Smooth muscle cell (in vitro differentiated cells): Measurements from ENCODE around the gene RPL18A. TPM values are rescaled to one million over a fixed set of nuclear protein-coding genes. Genes with fewer than 3 reads are reported as not detected.

Source experiments
- DNase-seq: peaks from one replicate; lab custom pipeline; 2025; ENCODE audit not compliant: unreplicated experiment; lab: John Stamatoyannopoulos, UW
- H2AFZ ChIP-seq: fragments of 200-600 bp; sonication (generic); 2 replicates; pipeline ENCODE4 v1.6.0; 2016; ENCODE audit warnings: antibody characterized with exemption, low read depth, mild to moderate bottlenecking
- H3F3A ChIP-seq: fragments of 200-600 bp; sonication (generic); 2 replicates; pipeline ENCODE4 v1.6.0; 2017; ENCODE audit warnings: antibody characterized with exemption, low read depth
- H3K27ac ChIP-seq: fragments of 200-600 bp; sonication (generic); 2 replicates; pipeline ENCODE4 v1.5.1; 2016; ENCODE audit warnings: low read depth, mild to moderate bottlenecking
- H3K27me3 ChIP-seq: fragments of 200-600 bp; sonication (generic); 2 replicates; pipeline ENCODE4 v1.6.1; 2016; ENCODE audit warnings: low read depth, mild to moderate bottlenecking
- H3K36me3 ChIP-seq: fragments of 200-600 bp; sonication (generic); 2 replicates; pipeline ENCODE4 v1.5.1; 2016; ENCODE audit warnings: low read depth
- H3K4me1 ChIP-seq: fragments of 200-600 bp; sonication (generic); 2 replicates; pipeline ENCODE4 v1.5.1; 2016; ENCODE audit warnings: low read depth
- H3K4me2 ChIP-seq: fragments of 200-600 bp; sonication (generic); 2 replicates; pipeline ENCODE4 v1.6.0; 2016; ENCODE audit warnings: mild to moderate bottlenecking
- H3K4me3 ChIP-seq: fragments of 200-600 bp; sonication (generic); 2 replicates; pipeline ENCODE4 v1.5.1; 2016; ENCODE audit warnings: mild to moderate bottlenecking
- H3K79me2 ChIP-seq: fragments of 200-600 bp; sonication (generic); 2 replicates; pipeline ENCODE4 v1.6.0; 2016; ENCODE audit warnings: low read depth, mild to moderate bottlenecking
- H3K9ac ChIP-seq: fragments of 200-600 bp; sonication (generic); 2 replicates; pipeline ENCODE4 v1.6.0; 2016; ENCODE audit warnings: low read depth
- H3K9me3 ChIP-seq: fragments of 200-600 bp; sonication (generic); replicated peaks from 2 replicates; pipeline ENCODE4 v1.5.1; 2016; ENCODE audit warnings: low read depth
- H4K20me1 ChIP-seq: fragments of 200-600 bp; sonication (generic); 2 replicates; pipeline ENCODE4 v1.6.0; 2016; ENCODE audit warnings: low read depth
- WGBS: methylation state at CpG from one replicate; pipeline ENCODE4 v1.1.7; 2016; ENCODE audit warnings: low lambda C conversion rate; 5-methylcytosine and 5-hydroxymethylcytosine counted together
- polyA plus RNA-seq: library from polyadenylated mRNA; unstranded; fragments of >200 nt; fragmentation: Nextera tagmentation; extraction: Ambion mirVana; gene quantifications from 2 replicates; pipeline ENCODE4 v1.2.1, GENCODE V29; 2016
- total RNA-seq: library from RNA; depleted of rRNA; stranded (reverse); fragments of >200 nt; gene quantifications from 2 replicates; pipeline ENCODE4 v1.2.3, GENCODE V29; 2014
- TF ChIP-seq, protein P1 (sequence below): fragments of 200-600 bp; sonication (generic); IDR thresholded peaks from 2 replicates; pipeline ENCODE4 v1.5.1; 2017; ENCODE audit warnings: borderline replicate concordance, mild to moderate bottlenecking, antibody characterized with exemption; ENCODE audit not compliant: insufficient read depth, poor library complexity, severe bottlenecking

RPL18A gene
- total and polyA plus RNA-seq, 2 experiments from 2014 or later = 867 to 1,267 TPM

DNA sequence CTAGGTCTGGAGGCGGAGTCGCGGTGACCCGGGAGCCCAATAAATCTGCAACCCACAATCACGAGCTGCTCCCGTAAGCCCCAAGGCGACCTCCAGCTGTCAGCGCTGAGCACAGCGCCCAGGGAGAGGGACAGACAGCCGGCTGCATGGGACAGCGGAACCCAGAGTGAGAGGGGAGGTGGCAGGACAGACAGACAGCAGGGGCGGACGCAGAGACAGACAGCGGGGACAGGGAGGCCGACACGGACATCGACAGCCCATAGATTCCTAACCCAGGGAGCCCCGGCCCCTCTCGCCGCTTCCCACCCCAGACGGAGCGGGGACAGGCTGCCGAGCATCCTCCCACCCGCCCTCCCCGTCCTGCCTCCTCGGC lies 12.2 kb downstream of the RPL18A start, which contains the start of gene SLC5A5:
SLC5A5 (plus strand) TSS at position 68 of the 373 bp plus-strand sequence. CDS start 375 bp downstream, outside the sequence.
- no peak for DNase-seq
- H3K4me2 ChIP-seq = no peak within 1 kb of the TSS
- no peaks in the 10 kb centered on the region for H3K9me3 ChIP-seq
- no peak within 1 kb of the TSS for H3K27ac ChIP-seq
- H3K4me3 ChIP-seq = no peak within 1 kb of the TSS
- TF ChIP-seq, protein P1, sequence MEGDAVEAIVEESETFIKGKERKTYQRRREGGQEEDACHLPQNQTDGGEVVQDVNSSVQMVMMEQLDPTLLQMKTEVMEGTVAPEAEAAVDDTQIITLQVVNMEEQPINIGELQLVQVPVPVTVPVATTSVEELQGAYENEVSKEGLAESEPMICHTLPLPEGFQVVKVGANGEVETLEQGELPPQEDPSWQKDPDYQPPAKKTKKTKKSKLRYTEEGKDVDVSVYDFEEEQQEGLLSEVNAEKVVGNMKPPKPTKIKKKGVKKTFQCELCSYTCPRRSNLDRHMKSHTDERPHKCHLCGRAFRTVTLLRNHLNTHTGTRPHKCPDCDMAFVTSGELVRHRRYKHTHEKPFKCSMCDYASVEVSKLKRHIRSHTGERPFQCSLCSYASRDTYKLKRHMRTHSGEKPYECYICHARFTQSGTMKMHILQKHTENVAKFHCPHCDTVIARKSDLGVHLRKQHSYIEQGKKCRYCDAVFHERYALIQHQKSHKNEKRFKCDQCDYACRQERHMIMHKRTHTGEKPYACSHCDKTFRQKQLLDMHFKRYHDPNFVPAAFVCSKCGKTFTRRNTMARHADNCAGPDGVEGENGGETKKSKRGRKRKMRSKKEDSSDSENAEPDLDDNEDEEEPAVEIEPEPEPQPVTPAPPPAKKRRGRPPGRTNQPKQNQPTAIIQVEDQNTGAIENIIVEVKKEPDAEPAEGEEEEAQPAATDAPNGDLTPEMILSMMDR = no peak
- 33% methylated on average over 22 of the region's 26 CpGs for WGBS
- peaks cover 57% of the 10 kb centered on the region for H3K27me3 ChIP-seq
- no peaks in the 10 kb centered on the region for H3K79me2 ChIP-seq
- no peaks in the 10 kb centered on the region for H4K20me1 ChIP-seq
- H3F3A ChIP-seq = no peaks in the 10 kb centered on the region
- H3K36me3 ChIP-seq = no peaks in the 10 kb centered on the region
- no peak within 1 kb of the TSS for H2AFZ ChIP-seq
- no peak within 1 kb of the TSS for H3K9ac ChIP-seq
- H3K4me1 ChIP-seq = no peaks in the 10 kb centered on the region

DNA sequence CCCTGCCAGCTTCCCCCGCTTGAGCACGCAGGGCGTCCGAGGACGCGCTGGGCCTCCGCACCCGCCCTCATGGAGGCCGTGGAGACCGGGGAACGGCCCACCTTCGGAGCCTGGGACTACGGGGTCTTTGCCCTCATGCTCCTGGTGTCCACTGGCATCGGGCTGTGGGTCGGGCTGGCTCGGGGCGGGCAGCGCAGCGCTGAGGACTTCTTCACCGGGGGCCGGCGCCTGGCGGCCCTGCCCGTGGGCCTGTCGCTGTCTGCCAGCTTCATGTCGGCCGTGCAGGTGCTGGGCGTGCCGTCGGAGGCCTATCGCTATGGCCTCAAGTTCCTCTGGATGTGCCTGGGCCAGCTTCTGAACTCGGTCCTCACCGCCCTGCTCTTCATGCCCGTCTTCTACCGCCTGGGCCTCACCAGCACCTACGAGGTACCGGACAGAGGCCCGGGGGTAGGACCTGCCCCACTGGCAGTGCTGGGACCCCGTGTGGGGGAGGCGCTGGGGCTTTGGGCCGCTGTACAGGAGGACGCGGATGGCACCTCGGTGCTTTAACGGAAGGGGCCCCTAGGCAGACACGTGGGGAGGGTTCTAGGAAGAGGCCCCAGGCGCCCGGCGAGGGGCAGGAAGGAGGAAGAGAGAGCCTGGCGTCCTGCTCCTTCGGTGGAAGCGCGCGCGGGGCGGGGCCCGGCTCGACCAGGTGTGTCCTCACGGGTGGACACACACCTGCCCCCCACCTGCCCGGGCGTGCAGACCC lies 12.7 kb downstream of the RPL18A start:
- H3K27ac ChIP-seq = no peak overlapping the region
- TF ChIP-seq, protein P1 = no peak
- H3K4me3 ChIP-seq = no peak overlapping the region
- no peak overlapping the region for H3K4me2 ChIP-seq
- no peak overlapping the region for H3K9ac ChIP-seq
- H3K79me2 ChIP-seq = no peaks in the 10 kb centered on the region
- peaks cover 57% of the 10 kb centered on the region for H3K27me3 ChIP-seq
- H3K9me3 ChIP-seq = no peaks in the 10 kb centered on the region
- no peaks in the 10 kb centered on the region for H3K4me1 ChIP-seq
- no peaks in the 10 kb centered on the region for H4K20me1 ChIP-seq
- DNase-seq = no peak
- no peaks in the 10 kb centered on the region for H3K36me3 ChIP-seq
- WGBS = 85% methylated on average over 41 of the region's 61 CpGs
- H2AFZ ChIP-seq = no peak overlapping the region
- no peaks in the 10 kb centered on the region for H3F3A ChIP-seq

DNA sequence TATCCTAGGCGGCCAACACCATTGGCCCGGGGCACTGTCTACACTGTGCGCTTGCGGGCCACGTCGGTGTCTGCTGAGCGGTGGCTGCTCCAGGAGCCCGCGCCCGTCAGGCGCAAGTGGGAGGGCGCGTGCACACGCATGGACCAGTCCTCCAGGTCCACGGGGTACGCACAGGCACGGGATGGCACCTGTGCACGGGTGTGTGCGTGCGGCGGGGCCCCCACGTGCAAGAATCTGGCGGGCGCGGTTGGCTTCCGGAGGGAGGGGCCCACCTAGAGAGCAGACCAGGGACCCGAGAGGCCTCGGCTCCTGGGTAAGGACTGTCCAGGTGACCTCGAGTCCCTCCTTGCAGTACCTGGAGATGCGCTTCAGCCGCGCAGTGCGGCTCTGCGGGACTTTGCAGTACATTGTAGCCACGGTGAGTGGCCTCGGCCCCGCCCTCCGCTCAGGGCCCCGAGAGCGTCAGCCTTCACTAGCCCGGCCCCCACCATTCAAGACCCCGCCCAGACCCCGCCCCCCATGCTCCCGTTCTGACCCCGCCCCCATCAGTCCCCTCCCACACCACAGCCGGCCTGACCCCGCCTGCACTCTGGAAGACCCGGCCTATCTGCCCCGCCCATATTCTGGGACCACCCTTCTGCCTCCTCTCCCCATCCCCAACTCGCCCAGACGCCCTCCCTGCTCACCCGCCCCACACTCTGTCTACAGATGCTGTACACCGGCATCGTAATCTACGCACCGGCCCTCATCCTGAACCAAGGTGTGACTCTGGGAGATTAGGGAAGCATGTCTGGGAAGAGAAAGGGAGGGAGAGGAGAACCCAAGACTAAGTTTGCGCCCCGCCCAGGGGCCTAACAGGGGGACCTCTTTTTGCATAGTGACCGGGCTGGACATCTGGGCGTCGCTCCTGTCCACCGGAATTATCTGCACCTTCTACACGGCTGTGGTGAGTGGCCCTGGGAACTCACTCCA lies 14.4 kb downstream of the RPL18A start:
- peaks cover 54% of the 10 kb centered on the region for H3K27me3 ChIP-seq
- 21% methylated on average over 50 of the region's 63 CpGs for WGBS
- no peak overlapping the region for H3K9ac ChIP-seq
- H3K4me3 ChIP-seq = peak overlapping the region; percentile 13
- TF ChIP-seq, protein P1 = no peak
- no peak for DNase-seq
- H2AFZ ChIP-seq = no peak overlapping the region
- no peaks in the 10 kb centered on the region for H3K36me3 ChIP-seq
- no peaks in the 10 kb centered on the region for H3K9me3 ChIP-seq
- H3K4me2 ChIP-seq = peak overlapping the region; percentile 76
- no peaks in the 10 kb centered on the region for H3F3A ChIP-seq
- no peak overlapping the region for H3K27ac ChIP-seq
- no peaks in the 10 kb centered on the region for H4K20me1 ChIP-seq
- H3K4me1 ChIP-seq = no peaks in the 10 kb centered on the region
- H3K79me2 ChIP-seq = no peaks in the 10 kb centered on the region
